Right cardiac atrium (tissue), 5 donors: ENCODE measurements around the gene WDHD1. TPM values are rescaled to one million over a fixed set of nuclear protein-coding genes. Genes with fewer than 3 reads are reported as not detected.
"Not testable (repeated sequence)": the region's sequence is repeated elsewhere in the genome, so short reads cannot be mapped to it uniquely, and the experiment has no call there.

Experiments
- ATAC-seq, 2 donors: fragments of 200-7000 bp; cut with Tn5 transposase; one replicate each; pipeline versions ENCODE4 v1.8.0 to v1.9.1; 2020; ENCODE audit warnings: moderate library complexity in 2 of 2, mild to moderate bottlenecking in 1 of 2
- DNase-seq, 3 donors: peaks; one replicate each; pipeline ENCODE4 v3.0.0-alpha.2; 2020
- H3K27ac ChIP-seq: one replicate; pipeline ENCODE4 v1.5.1; 2013; ENCODE audit warnings: mild to moderate bottlenecking, low read length, control low read depth, moderate library complexity
- H3K27me3 ChIP-seq: one replicate; pipeline ENCODE4 v1.6.1; 2013; ENCODE audit not compliant: control insufficient read depth, insufficient read depth
- H3K4me1 ChIP-seq: one replicate; pipeline ENCODE4 v1.6.1; 2013; ENCODE audit warnings: low read length; ENCODE audit not compliant: control insufficient read depth, insufficient read depth
- H3K4me3 ChIP-seq: one replicate; pipeline ENCODE4 v1.5.1; 2013; ENCODE audit warnings: low read length, control low read depth
- H3K9me3 ChIP-seq: one replicate; pipeline ENCODE4 v1.6.1; 2013; ENCODE audit warnings: low read length; ENCODE audit not compliant: control insufficient read depth
- WGBS: extraction: QIAGEN DNeasy Blood & Tissue Kit; methylation state at CpG from one replicate; pipeline ENCODE4 v1.1.7; 2013; 5-methylcytosine and 5-hydroxymethylcytosine counted together
- intact Hi-C, 4 donors: fragments of 100-400 bp; cut with DNase I; formaldehyde crosslinking; loops; one replicate each; pipeline versions ENCODE4 v1.11.0 to v1.14.0; 2022 to 2023
- polyA plus RNA-seq: library from polyadenylated mRNA; stranded (reverse); fragments of 200-250 nt; gene quantifications from one replicate; pipeline ENCODE4 v1.2.3, GENCODE V29; 2013
- total RNA-seq, 4 donors: library from RNA; stranded (reverse); fragmentation: NEBNext Ultra II Directional; extraction: Animal tissue kit (Norgen Biotek cat#: 25700); gene quantifications; one replicate each; pipeline ENCODE4 v1.2.1, GENCODE V29; 2021
- donor health status: healthy with polysubstance abuse.
- donor health status: DM: no; HTN: yes; CAD: no.
- donor health status: DM: no; HTN: no; CAD: no.
- donor health status: DM: no; HTN: yes; CAD: no; lungs with severe emphysema.
- donor health status: DM: yes; HTN: yes; CAD: no.

WDHD1 gene
- total and polyA plus RNA-seq, 5 donors = 0.68 to 3.4 (median 1.8) TPM

DNA sequence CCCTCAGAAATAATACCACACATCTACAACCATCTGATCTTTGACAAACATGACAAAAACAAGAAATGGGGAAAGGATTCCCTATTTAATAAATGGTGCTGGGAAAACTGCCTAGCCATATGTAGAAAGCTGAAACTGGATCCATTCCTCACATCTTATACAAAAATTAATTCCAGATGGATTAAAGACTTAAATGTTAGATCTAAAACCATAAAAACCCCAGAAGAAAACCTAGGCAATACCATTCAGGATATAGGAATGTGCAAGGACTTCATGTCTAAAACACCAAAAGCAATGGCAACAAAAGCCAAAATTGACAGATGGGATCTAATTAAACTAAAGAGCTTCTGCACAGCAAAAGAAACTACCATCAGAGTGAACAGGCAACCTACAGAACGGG lies 74.1 kb downstream of the WDHD1 start:
- H3K27me3 ChIP-seq, DNase-seq, H3K9me3 ChIP-seq, ATAC-seq, H3K4me3 ChIP-seq, intact Hi-C loops, H3K27ac ChIP-seq, H3K4me1 ChIP-seq: not testable (repeated sequence)
- WGBS = 91% methylated on average over 1 of the region's 1 CpG

DNA sequence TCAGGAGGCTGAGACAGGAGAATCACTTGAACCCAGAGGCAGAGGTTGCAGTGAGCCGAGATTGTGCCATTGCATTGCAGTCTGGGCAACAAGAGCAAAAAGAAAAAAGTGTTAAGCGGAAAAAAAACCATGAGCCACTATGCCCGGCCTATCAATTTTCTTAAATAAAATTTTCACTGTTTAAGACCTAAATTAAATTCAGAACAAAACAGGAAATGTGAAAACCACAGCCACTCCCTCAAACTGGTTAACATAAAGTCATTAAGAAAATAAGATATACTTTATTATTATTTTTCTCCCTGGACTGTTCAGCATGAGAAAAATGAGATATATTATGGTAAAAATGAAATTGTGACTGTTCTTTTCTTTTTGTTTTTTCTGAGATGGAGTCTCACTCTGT lies 79.7 kb downstream of the WDHD1 start:
- 95% methylated on average over 3 of the region's 3 CpGs for WGBS
- intact Hi-C loops = no loop called here
- DNase-seq (no peak), ATAC-seq (no peak)
- H3K4me3 ChIP-seq = no peak overlapping the region
- no peaks in the 10 kb centered on the region for H3K9me3 ChIP-seq
- H3K4me1 ChIP-seq = no peaks in the 10 kb centered on the region
- no peaks in the 10 kb centered on the region for H3K27me3 ChIP-seq
- H3K27ac ChIP-seq = no peak overlapping the region

GRCh38 chr14:54946500-54946899 lies 80.4 kb downstream of the WDHD1 start:
- no peaks in the 10 kb centered on the region for H3K4me1 ChIP-seq
- WGBS = 98% methylated on average over 4 of the region's 4 CpGs

DNA sequence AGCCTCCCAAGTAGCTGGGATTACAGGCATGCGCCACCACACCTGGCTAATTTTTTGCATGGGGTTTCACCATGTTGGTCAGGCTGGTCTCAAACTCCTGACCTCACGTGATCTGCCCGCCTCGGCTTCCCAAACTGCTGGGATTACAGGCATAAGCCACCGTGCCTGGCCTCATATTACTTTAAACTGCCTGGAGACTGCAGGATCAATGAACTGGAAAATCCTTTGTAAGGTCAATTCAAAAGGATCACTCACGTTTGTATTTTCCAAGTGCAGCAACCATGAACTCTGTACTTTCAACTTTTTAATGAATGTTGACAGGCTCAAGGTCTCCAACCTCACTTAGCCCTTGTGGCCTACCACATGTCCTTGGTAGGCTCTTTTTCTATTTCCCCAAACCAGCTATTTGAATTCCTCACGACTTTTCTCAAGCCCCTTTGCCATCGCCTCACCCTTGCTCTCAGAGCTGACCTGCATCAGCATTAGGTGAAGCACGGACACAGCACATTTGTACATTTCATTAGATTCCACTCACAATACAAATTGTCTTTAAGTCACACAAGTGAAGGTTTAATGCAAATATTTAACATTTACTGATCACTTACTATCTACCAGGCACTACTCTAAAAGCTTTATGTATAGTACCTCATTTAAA lies 82.0 kb downstream of the WDHD1 start:
- Histone ChIP-seq H3K4me1 (no peaks in the 10 kb centered on the region), H3K27ac (no peak overlapping the region), H3K27me3 (no peaks in the 10 kb centered on the region), H3K4me3 (no peak overlapping the region), H3K9me3 (no peaks in the 10 kb centered on the region)
- ATAC-seq (no peak), DNase-seq (no peak)
- intact Hi-C loops = no loop called here
- WGBS = 96% methylated on average over 9 of the region's 9 CpGs

More at GRCh38 chr14:54946500-54946899, 80.4 kb downstream of the WDHD1 start:
- no peak overlapping the region for H3K4me3 ChIP-seq
- H3K9me3 ChIP-seq = no peaks in the 10 kb centered on the region
- intact Hi-C loops = no loop called here
- H3K27ac ChIP-seq = no peak overlapping the region
- no peaks in the 10 kb centered on the region for H3K27me3 ChIP-seq
- DNase-seq (no peak), ATAC-seq (no peak)

GRCh38 chr14:54942913-54943312 lies 84.0 kb downstream of the WDHD1 start:
- H3K4me3 ChIP-seq = no peak overlapping the region
- DNase-seq (no peak), ATAC-seq (no peak)
- no peaks in the 10 kb centered on the region for H3K9me3 ChIP-seq
- no peak overlapping the region for H3K27ac ChIP-seq
- 92% methylated on average over 4 of the region's 4 CpGs for WGBS
- no peaks in the 10 kb centered on the region for H3K4me1 ChIP-seq
- intact Hi-C loops = no loop called here
- no peaks in the 10 kb centered on the region for H3K27me3 ChIP-seq

GRCh38 chr14:54936816-54937215 lies 90.1 kb downstream of the WDHD1 start:
- H3K27ac ChIP-seq = no peak overlapping the region
- H3K9me3 ChIP-seq = no peaks in the 10 kb centered on the region
- H3K27me3 ChIP-seq = no peaks in the 10 kb centered on the region
- ATAC-seq (no peak), DNase-seq (no peak)
- 95% methylated on average over 1 of the region's 1 CpG for WGBS
- no peak overlapping the region for H3K4me3 ChIP-seq
- H3K4me1 ChIP-seq = no peaks in the 10 kb centered on the region
- intact Hi-C loops = no loop called here

GRCh38 chr14:54935958-54936357 lies 90.9 kb downstream of the WDHD1 start:
- Histone ChIP-seq H3K4me3 (no peak overlapping the region), H3K9me3 (no peaks in the 10 kb centered on the region), H3K27me3 (no peaks in the 10 kb centered on the region), H3K27ac (no peak overlapping the region), H3K4me1 (no peaks in the 10 kb centered on the region)
- intact Hi-C loops = no loop called here
- 96% methylated on average over 5 of the region's 5 CpGs for WGBS
- ATAC-seq = no peak
- no peak for DNase-seq

DNA sequence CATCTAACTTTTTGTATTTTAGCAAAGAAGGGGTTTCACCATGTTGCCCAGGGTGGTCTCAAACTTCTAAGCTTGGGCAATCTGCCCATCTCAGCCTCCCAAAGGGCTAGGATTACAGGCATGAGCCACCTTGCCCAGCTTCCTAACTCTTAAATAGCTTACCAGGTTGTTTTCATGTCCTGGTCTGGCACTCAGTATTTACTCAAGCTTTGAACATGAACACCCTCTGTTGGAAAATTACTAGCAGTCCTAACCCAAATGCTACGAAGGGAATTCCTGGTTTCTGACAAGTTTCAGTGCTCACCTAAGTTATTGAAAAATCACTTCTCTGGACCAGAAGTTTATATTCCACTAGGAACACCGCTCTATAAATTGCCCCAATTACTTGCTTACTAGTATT lies 91.8 kb downstream of the WDHD1 start:
- no peaks in the 10 kb centered on the region for H3K4me1 ChIP-seq
- no peaks in the 10 kb centered on the region for H3K9me3 ChIP-seq
- no peak for ATAC-seq
- no peaks in the 10 kb centered on the region for H3K27me3 ChIP-seq
- H3K27ac ChIP-seq = no peak overlapping the region
- intact Hi-C loops = no loop called here
- DNase-seq = no peak
- no peak overlapping the region for H3K4me3 ChIP-seq
- WGBS = 50% methylated on average over 2 of the region's 2 CpGs

DNA sequence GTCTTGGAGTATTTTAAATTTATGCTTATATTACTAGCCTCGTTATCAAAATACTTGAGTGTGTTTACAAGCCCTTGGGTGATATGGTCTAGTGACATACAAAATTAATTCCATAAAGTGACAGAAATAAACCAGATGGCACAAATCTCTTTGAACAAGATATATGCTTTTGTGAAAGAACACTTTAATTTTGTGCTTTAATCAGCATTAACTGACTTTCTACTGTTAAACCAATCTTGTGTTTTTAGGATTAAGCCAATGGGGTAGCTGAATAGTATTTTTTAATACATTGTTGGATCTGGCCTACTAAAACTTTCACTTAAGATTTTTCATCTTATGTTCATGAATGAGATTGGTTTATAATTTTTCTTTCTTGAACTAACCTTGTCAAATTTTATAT lies 93.9 kb downstream of the WDHD1 start:
- no peak overlapping the region for H3K4me3 ChIP-seq
- no peak for DNase-seq
- H3K9me3 ChIP-seq = no peaks in the 10 kb centered on the region
- intact Hi-C loops = no loop called here
- H3K27ac ChIP-seq = no peak overlapping the region
- 77% methylated on average over 1 of the region's 1 CpG for WGBS
- no peaks in the 10 kb centered on the region for H3K4me1 ChIP-seq
- H3K27me3 ChIP-seq = no peaks in the 10 kb centered on the region
- no peak for ATAC-seq

DNA sequence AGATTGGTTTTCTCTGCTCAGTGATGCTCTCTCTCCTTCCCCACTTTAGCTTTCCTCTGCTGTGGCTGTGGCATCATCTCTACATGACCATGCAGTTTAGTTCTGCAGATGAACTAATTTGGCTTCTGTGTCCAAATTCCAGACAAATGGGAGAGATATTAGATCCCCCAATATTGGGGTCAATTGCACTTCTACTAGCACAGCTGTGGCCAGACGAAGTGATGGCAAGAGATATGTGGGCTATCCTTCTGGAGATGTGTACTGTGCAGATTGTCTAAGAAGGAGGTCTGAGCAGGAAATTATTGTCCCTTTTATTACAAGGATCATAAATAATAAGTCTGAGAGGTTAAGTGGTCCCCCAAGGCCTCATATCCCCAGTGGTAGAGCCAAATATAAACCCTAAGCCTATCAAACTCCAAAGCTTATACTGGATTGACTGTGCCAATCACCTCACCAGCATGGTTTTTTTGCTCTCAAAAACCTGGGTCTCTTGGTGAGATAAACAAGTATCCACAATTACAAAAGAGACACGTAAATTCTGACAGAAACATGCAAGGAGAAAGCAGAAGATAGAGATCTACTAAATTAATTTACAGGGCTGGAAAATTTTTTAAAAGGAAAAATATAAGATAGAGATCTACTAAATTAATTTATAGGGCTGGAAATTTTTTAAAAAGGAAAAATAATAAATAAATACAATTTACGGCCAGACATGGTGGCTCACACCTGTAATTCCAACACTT lies 95.1 kb downstream of the WDHD1 start:
- intact Hi-C loops = no loop called here
- 96% methylated on average over 3 of the region's 3 CpGs for WGBS

GRCh38 chr14:54931101-54931500 lies 95.8 kb downstream of the WDHD1 start:
- DNase-seq (no peak), ATAC-seq (no peak)
- H3K4me1 ChIP-seq = no peaks in the 10 kb centered on the region
- 92% methylated on average over 1 of the region's 1 CpG for WGBS
- no peak overlapping the region for H3K27ac ChIP-seq
- H3K27me3 ChIP-seq = no peaks in the 10 kb centered on the region
- no peaks in the 10 kb centered on the region for H3K9me3 ChIP-seq
- intact Hi-C loops = no loop called here
- no peak overlapping the region for H3K4me3 ChIP-seq

More for the DNA sequence above, 95.1 kb downstream of the WDHD1 start:
- Histone ChIP-seq H3K27me3 (no peaks in the 10 kb centered on the region), H3K4me1 (no peaks in the 10 kb centered on the region), H3K27ac (no peak overlapping the region), H3K9me3 (no peaks in the 10 kb centered on the region), H3K4me3 (no peak overlapping the region)
- ATAC-seq = no peak
- DNase-seq = no peak
